HG03175 (cell line): ENCODE measurements around the gene C2CD4C.
"Not testable (repeated sequence)": the region's sequence is repeated elsewhere in the genome, so short reads cannot be mapped to it uniquely, and the experiment has no call there.

Experiments
- ATAC-seq: cut with Tn5 transposase; IDR thresholded peaks from one replicate; pipeline ENCODE4 v1.9.1; 2021; ENCODE audit warnings: mild to moderate bottlenecking, moderate library complexity; ENCODE audit not compliant: unreplicated experiment

The C2CD4C gene

DNA sequence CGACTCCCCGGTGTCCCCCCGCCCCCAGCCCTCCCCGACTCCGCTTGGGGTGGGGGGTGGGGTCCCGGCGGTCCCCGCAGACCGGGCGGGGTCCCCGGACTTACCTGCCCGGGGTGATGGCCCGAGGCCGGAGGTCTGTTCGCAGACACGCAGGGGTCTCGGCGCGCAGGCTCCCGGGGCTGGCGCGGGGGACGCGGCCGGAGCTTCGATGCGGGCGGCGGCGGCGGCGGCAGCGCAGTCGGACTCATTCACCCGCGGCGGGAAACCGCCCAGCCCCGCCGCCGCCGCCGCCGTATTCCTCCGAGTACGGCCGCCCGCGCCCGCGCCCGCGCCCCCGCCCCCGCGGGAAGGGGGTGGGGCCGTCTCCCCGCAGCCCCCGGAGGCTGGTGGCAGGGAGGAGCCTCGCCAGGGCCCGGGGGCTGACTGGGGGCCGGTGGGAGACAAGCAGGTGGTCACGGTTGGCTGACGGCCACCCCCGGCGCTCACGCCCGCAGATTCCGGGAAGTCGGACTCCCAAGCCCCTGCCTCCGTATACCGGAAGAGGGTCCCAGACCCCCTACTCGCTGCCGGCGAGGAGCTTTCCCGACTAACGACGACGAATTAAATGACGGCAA, at the start of gene C2CD4C:
TSS of gene C2CD4C (minus strand) at position 246 of the 614 bp plus-strand sequence. CDS start 786 bp downstream, outside the sequence.
- ATAC-seq: no peak

GRCh38 chr19:458091-459042, 49.4 kb upstream of the C2CD4C start:
- ATAC-seq: no peak

GRCh38 chr19:457636-458035, 48.7 kb upstream of the C2CD4C start:
- no peak for ATAC-seq

DNA sequence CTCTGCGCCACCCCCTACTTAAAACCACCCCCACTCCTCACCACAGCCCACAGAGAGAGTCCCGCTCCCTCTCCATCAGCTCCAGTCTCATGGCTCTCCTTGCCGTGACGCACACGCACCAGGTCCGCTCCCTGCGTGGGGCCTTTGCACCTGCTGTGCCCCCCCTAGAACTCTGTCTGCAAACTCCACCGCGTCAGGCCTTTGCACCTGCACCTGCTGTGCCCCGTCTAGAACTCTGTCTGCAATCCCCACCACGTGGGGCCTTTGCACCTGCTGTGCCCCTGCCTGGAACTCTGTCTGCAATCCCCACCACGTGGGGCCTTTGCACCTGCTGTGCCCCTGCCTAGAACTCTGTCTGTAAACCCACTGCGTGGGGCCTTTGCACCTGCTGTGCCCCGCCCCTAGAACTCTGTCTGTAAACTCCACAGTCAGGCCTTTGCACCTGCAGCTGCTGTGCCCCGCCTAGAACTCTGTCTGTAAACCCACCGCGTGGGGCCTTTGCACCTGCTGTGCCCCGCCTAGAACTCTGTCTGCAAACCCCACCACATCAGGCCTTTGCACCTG, 47.7 kb upstream of the C2CD4C start:
- no peak for ATAC-seq

DNA sequence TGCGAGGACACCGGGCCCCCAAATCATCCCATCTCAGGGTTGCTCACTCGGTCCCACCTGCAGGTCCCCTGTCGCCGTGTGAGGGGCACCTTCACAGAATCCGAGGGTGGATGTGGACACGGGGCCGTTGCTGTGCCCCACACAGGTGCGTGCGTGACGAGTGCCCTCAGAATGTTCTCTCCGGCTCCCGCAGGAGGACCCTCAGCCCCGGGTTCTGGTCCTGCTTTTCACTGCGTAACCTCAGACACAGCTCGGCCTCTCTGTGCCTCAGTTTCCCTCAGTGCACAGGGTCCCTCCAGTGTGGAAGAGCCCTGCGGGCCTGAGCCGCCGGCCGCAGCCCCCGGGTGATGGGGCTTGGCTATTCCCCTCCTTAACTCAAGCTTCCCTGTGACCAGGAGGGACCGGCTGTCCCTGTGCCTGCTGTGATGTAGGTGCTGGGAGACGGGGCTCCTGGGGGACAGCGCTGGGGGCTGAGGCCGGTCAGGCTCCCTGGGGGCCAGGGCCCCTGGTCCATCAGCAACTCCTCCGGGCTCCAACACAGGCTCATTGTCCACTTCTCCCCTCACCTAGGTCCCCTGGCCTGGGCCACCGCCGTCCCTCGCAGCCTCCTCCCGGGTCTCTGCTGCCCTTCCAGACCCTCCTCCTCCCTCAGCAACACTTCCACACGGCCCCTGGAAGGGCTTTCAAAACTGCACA, 47.1 kb upstream of the C2CD4C start:
- no peak for ATAC-seq

- ATAC-seq: no peak
Observed at GRCh38 chr19:455031-455705, 46.2 kb upstream of the C2CD4C start.

DNA sequence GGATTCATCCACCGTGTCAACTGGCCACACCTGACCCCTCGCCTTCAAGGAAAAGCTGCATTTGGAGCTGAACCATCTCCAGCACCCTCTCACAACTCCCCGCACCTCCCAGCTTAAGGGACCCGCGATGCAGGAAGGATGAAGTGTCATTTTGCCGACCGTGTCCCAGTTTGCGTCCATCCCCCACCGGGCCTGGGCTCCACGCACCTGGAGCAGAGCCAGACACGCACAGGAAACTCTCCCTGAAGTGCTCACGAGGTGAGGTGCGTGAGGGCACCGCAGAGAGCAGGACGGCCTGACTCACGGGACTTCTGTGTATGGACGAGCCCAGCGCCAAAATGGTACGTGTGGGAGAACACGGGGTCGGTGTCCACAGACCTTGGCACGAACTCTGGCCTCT, 44.7 kb upstream of the C2CD4C start:
- no peak for ATAC-seq

DNA sequence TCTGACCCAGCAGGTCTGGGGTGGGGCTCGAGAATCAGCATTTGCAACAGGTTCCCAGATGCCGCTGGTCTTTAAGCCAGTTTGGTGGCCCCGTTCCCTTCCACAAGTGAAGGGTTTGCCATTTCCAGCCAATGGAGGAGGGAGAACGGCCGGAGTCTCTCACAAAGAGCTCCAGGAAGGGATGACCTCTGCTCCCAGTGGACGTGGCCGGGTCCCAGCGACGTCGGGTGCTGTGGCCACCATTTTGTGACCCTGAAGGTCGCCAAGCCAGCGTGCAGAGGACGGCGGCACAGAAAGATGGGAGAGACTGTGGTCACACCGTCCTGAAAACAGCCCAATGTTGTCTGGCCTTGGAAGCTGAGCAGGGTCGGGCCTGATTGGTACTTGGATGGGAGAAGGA, 43.9 kb upstream of the C2CD4C start:
- ATAC-seq: no peak

GRCh38 chr19:450912-451481, 42.0 kb upstream of the C2CD4C start:
- ATAC-seq: not testable (repeated sequence)

DNA sequence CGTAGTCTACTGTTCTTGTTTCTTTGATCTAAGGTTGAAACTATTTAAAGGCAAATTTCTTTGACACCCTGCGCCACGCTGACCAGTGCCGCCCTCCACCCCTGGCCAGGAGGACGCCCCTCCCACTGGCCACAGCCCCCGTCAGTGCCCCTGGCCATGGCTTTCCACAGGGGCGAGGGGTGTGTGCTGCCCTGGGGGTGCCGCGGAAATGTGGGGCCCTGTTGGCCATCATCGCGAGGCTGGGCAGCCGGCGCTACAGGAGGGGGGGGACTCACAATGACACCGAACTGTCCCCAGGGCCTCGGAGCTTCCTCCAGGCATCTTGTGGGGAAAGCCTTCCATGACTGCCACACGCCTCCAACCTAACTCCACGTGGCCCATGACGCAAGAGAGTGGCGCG, 41.0 kb upstream of the C2CD4C start:
- no peak for ATAC-seq

DNA sequence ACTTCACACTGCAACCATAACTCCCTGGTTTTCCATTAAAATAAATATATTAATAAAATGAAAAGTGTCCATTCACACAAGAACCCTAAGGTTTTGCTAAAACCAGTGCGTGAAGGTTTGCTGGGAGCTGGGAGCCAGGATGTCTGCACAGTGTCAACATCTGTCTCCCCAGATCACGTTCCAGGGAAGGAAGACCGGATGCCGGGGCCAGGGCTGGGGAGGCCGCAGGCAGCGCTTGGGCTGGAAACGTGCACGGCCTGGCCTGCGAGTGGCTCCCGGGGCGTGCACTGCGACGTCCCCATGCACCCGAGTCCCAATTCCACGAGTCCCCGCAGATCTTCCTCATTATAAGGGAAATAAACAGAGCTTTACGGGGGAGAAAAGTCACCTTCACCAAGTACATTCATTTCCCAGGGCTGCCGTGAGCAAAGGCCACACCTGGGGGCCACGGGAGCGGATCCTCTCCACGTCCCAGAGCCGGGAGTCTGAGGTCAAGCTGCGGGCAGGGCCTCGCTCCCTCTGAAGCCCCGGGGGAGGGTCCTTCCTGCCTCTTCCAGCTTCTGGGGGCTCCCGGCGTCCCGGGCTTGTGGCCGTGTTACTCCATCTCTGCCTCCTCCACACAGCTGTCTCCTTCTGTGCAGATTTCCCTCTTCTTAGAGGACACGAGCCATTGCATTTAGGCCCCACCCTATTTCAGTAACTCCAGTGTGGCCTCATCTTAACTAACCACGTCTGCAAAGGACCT, 39.0 kb upstream of the C2CD4C start:
- no peak for ATAC-seq

DNA sequence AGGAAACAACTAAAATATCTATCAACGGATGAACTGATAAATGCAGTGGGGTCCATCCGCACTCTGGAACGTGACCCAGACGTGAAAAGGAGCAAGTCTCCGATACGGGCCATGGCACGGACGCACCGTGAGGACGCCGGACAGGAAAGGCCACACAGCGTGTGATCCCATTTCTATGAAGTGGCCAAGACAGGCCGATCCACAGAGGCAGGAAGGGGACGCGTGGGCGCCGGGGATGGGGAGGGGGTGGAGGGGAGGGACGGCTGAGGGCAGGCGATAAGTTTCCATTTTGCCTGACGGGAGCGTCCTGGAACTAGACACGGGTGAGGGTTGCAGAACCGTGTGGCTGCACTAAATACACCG, 38.1 kb upstream of the C2CD4C start:
- no peak for ATAC-seq

DNA sequence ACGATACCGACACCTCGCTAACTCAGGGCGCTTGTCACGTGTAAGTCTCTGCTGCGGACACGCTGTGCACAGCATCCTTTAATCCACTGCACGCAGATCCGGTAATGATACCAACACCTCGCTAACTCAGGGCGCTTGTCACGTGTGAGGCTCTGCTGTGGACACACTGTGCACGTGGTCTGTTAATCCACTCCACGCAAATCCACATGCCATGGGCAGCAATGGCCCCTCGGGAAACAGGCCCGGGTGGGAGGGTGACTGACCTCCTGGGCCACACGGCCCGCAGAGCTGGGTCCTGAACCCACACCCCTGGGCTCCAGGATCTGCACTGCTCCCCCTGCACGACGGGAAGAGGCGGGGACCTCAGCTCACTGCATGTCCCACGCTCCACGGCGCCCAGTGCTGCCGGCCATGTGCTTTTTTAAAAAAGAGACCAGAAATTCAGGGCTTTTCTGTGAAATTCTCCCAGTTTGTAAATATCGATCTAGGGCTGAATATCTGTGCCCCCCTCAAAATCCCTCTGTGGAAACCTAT, 35.8 kb upstream of the C2CD4C start:
- no peak for ATAC-seq

GRCh38 chr19:443005-443404, 34.1 kb upstream of the C2CD4C start:
- ATAC-seq: no peak

GRCh38 chr19:442085-442484, 33.1 kb upstream of the C2CD4C start:
- ATAC-seq: no peak

DNA sequence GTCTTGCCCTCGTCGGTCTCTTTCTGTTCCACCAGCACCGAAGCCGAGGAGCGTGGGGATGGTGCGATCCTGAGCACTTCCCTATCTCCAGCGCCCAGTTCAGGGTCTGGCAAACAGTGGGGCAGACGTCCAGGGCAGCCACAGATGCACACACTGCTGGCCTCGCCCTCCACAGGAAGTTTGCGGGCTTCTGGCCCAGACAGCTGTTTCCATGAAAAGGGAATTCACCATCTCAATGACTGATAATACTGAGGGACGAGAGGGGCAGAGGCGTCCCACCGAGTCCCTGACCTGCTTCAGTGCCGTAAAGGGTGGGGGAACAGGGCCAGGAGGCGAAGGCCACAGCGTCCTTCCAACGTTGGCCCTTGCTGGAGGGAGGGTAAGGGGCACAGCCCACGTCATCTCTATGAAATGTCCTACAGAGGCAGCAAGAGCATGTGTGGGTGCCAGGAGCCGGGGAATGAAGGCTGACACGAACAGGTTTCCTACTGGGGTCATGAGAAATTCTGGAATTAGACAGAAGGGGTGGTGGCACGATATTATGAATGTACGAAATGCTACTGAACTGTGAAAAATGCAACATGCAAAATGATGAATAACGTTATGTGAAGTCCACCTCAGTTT, 32.4 kb upstream of the C2CD4C start:
- ATAC-seq: no peak

- no peak for ATAC-seq
Observed at GRCh38 chr19:440391-441212, 31.7 kb upstream of the C2CD4C start.
